ENCODE measurements around the gene PACRG. TPM values are rescaled to one million over a fixed set of nuclear protein-coding genes. Genes with fewer than 3 reads are reported as not detected.

PACRG gene
- total RNA-seq, 2 donors from 2014 or later: 2.8 to 21.3 TPM

- H3K4me1 ChIP-seq: peaks cover 0 to 23% of the 10 kb centered on the region in 2 donors
- no peak for TF ChIP-seq CTCF (IDR thresholded peaks at IDR 0.05)
- no peaks in the 10 kb centered on the region for H3K9me3 ChIP-seq
- DNase-seq (ENCODE audit: low spot score): no peak
- H3K27me3 ChIP-seq: no peaks in the 10 kb centered on the region
- peak overlapping the region; percentile 68 to 79 for H3K27ac ChIP-seq
- no peaks in the 10 kb centered on the region for H3K36me3 ChIP-seq
- peak overlapping the region; percentile 13 to 33 for H3K4me3 ChIP-seq
These were observed 533.1 kb downstream of the PACRG start for GRCh38 chr6:163260911-163261310.

GRCh38 chr6:163261361-163261760, 533.6 kb downstream of the PACRG start:
- no peak for TF ChIP-seq CTCF (IDR thresholded peaks at IDR 0.05)
- Histone ChIP-seq H3K36me3 (no peaks in the 10 kb centered on the region), H3K27me3 (no peaks in the 10 kb centered on the region), H3K27ac (peak overlapping the region; percentile 13 to 79), H3K9me3 (no peaks in the 10 kb centered on the region), H3K4me3 (no peak overlapping the region), H3K4me1 (peaks cover 0 to 23% of the 10 kb centered on the region in 2 donors)
- DNase-seq (ENCODE audit: low spot score): no peak

- H3K27ac ChIP-seq: peak overlapping the region in 1 of 2 donors; percentile 79
- DNase-seq (ENCODE audit: low spot score): no peak
These were observed 534.3 kb downstream of the PACRG start for GRCh38 chr6:163262080-163262479.

GRCh38 chr6:163263196-163263595, 535.4 kb downstream of the PACRG start:
- Histone ChIP-seq H3K4me1 (peaks cover 0 to 23% of the 10 kb centered on the region in 2 donors), H3K9me3 (no peaks in the 10 kb centered on the region), H3K27me3 (no peaks in the 10 kb centered on the region), H3K4me3 (no peak overlapping the region), H3K36me3 (no peaks in the 10 kb centered on the region), H3K27ac (peak overlapping the region; percentile 2 to 79)
- TF ChIP-seq CTCF (IDR thresholded peaks at IDR 0.05): no peak
- no peak for DNase-seq (ENCODE audit: low spot score)

More at GRCh38 chr6:163262080-163262479, 534.3 kb downstream of the PACRG start:
- H3K4me3 ChIP-seq: no peak overlapping the region
- H3K9me3 ChIP-seq: no peaks in the 10 kb centered on the region
- no peaks in the 10 kb centered on the region for H3K36me3 ChIP-seq
- no peaks in the 10 kb centered on the region for H3K27me3 ChIP-seq
- H3K4me1 ChIP-seq: peaks cover 0 to 23% of the 10 kb centered on the region in 2 donors
- no peak for TF ChIP-seq CTCF (IDR thresholded peaks at IDR 0.05)

- no peaks in the 10 kb centered on the region for H3K9me3 ChIP-seq
- no peaks in the 10 kb centered on the region for H3K27me3 ChIP-seq
- peaks cover 0 to 23% of the 10 kb centered on the region in 2 donors for H3K4me1 ChIP-seq
- H3K36me3 ChIP-seq: no peaks in the 10 kb centered on the region
- peak in 1 of 2 donors; percentile 28 for TF ChIP-seq CTCF (IDR thresholded peaks at IDR 0.05)
- peak overlapping the region in 1 of 2 donors; percentile 65 for H3K27ac ChIP-seq
- no peak for DNase-seq (ENCODE audit: low spot score)
- H3K4me3 ChIP-seq: no peak overlapping the region
These were observed 536.4 kb downstream of the PACRG start for GRCh38 chr6:163263998-163264661.

GRCh38 chr6:163264662-163265035, 536.9 kb downstream of the PACRG start:
- Histone ChIP-seq H3K9me3 (no peaks in the 10 kb centered on the region), H3K27me3 (no peaks in the 10 kb centered on the region), H3K36me3 (no peaks in the 10 kb centered on the region), H3K27ac (peak overlapping the region in 1 of 2 donors; percentile 65), H3K4me1 (peaks cover 0 to 22% of the 10 kb centered on the region in 2 donors), H3K4me3 (no peak overlapping the region)
- TF ChIP-seq CTCF (IDR thresholded peaks at IDR 0.05): no peak
- DNase-seq (ENCODE audit: low spot score): no peak

Data from right atrium auricular region (tissue), 2 donors.